Omental fat pad (tissue), 4 donors: Measurements from ENCODE around the gene IL36B. TPM values are rescaled to one million over a fixed set of nuclear protein-coding genes. Genes with fewer than 3 reads are reported as not detected.

Source experiments
- ATAC-seq: fragments of 150-250 bp; one replicate; pipeline ENCODE4 v1.9.1; 2016; ENCODE audit warnings: mild to moderate bottlenecking, moderate library complexity; ENCODE audit not compliant: low FRiP score
- DNase-seq: peaks from one replicate; pipeline ENCODE4 v3.0.0-alpha.2; 2019; ENCODE audit warnings: low spot score
- CTCF ChIP-seq, 3 donors: fragments of 450-650 bp; IDR thresholded peaks; one replicate each; pipeline ENCODE4 v1.5.1; 2016 to 2017; ENCODE audit warnings: antibody characterized with exemption in 3 of 3, mild to moderate bottlenecking in 3 of 3, moderate library complexity in 2 of 3
- small RNA-seq: library from RNA; depleted of rRNA; stranded (forward); fragments of <200 nt; gene quantifications from one replicate; pipeline ENCODE3, GENCODE V24; 2016
- total RNA-seq, 4 donors: library from RNA; depleted of rRNA; stranded (reverse); fragments of >200 nt; gene quantifications; one replicate each; pipeline ENCODE4 v1.1.0, GENCODE V29; 2016

The IL36B gene
- total RNA-seq, 4 donors from 2014 or later = not detected

DNA sequence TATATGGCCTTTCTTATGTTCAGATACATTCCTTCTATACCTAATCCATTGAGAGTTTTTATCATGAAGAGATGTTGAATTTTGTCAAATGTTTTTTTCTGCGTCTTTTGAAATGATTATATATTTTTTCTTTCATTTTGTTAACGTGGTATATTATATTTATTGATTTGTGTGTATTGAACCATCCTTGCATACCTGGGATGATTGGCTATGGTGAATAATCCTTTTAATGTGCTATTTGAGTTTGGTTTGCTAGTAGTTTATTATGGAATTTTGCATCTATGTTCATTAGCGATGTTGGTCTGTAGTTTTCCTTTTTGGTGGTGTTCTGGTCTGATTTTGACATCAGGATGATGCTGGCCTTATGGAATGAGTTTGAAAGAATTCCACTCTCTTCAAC, 63.1 kb downstream of the IL36B start:
- ATAC-seq (no peak), DNase-seq (no peak)
- TF ChIP-seq CTCF (IDR thresholded peaks at IDR 0.05) = no peak

DNA sequence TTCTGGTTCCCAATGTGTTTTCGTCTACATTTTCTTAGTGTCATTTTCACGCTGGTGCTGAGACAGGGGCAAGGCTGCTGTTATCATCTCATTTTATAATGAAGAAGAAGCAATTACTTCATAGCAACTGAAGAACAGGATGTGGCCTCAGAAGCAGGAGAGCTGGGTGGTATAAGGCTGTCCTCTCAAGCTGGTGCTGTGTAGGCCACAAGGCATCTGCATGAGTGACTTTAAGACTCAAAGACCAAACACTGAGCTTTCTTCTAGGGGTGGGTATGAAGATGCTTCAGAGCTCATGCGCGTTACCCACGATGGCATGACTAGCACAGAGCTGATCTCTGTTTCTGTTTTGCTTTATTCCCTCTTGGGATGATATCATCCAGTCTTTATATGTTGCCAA, 67.6 kb downstream of the IL36B start:
- TF ChIP-seq CTCF (IDR thresholded peaks at IDR 0.05) = no peak
- ATAC-seq = no peak
- no peak for DNase-seq

GRCh38 chr2:112980537-112980936, 72.1 kb downstream of the IL36B start:
- TF ChIP-seq CTCF (IDR thresholded peaks at IDR 0.05) = no peak
- no peak for ATAC-seq
- no peak for DNase-seq

DNA sequence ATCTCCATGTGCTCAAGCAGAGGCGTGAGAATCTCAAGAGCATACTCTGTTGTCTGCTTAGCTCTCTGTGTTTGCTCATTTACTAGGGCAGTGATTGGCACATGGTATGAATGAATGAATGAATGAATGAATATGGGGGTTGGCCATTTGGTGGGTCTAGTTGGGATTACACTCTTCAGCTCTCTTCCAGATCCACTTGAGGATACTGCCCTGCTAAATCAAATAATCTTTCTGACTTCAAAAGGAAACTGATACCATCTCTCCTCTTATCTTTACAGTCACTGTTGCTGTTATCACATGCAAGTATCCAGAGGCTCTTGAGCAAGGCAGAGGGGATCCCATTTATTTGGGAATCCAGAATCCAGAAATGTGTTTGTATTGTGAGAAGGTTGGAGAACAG, 72.9 kb downstream of the IL36B start:
- TF ChIP-seq CTCF (IDR thresholded peaks at IDR 0.05) = no peak
- no peak for ATAC-seq
- DNase-seq = no peak

DNA sequence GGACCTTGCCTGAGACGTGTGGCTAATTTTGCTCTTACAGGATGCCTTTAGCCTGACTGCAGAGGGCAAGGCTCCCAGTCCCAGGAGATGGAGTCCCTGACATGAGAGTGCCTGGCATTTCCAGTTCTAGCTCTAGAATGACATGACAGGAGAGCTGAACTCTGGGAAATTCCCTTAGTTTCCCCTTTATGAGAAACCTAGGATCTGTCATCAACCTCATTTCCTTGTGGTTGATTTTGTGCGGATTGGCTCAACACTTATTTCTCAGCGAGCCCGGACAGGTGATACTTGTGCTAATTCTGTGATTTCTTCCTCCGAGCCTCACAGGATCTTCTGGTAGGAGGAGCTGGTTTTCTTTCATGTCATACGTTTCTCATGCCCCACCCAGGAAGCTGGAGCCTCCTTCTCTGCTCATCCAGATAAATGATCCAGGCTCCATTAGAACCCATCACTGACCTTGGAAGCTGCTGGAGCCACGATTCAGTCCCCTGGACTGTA, 75.1 kb downstream of the IL36B start, which contains the start of gene IL36G:
Gene IL36G (plus strand): TSS at position 448 of the 498 bp plus-strand sequence. CDS start 633 bp downstream, outside the sequence.
- no peak for TF ChIP-seq CTCF (IDR thresholded peaks at IDR 0.05)
- no peak for ATAC-seq
- no peak for DNase-seq

Small RNAs within 50 kb of the gene (small RNA-seq; reads per million reads assigned to genes)
- not detected for gene HMGN2P23
- gene RNU6-1180P = not detected

Other genes starting within 250 kb of the IL36B start
- 10 to 100 TPM in 2 of 4 donors, 1 to 10 TPM in 2; 2.6 to 50.5 (median 7.3) TPM for gene IL1B, start 216.1 kb downstream of the IL36B start, total RNA-seq
- not detected for gene IL37, start 141.7 kb downstream of the IL36B start, total RNA-seq
- not detected for gene IL36G, start 74.9 kb downstream of the IL36B start, total RNA-seq
- not detected for gene IL36A, start 47.4 kb downstream of the IL36B start, total RNA-seq
- gene IL36RN, start 6.3 kb upstream of the IL36B start, total RNA-seq = not detected
- not detected for gene IL1F10, start 15.1 kb upstream of the IL36B start, total RNA-seq
- 100 to 1,000 TPM in 1 of 4 donors, 1 to 10 TPM in 3; 4.8 to 114 (median 7.1) TPM for gene IL1RN, start 74.7 kb upstream of the IL36B start, total RNA-seq
- gene PSD4, start 121.1 kb upstream of the IL36B start, total RNA-seq = 10 to 100 TPM in 3 of 4 donors, 1 to 10 TPM in 1; 6.3 to 27.6 (median 13.1) TPM
- 1 to 10 TPM; 2.8 to 9.4 (median 5.8) TPM for gene PAX8, start 226.1 kb upstream of the IL36B start, total RNA-seq